Measurements from ENCODE around the gene COL9A3.

GRCh38 chr20:62794007-62794724, 22.7 kb upstream of the COL9A3 start:
- TF ChIP-seq EP300 (IDR thresholded peaks at IDR 0.05; ENCODE audit: low read depth) (no peak), POLR2A (IDR thresholded peaks at IDR 0.05) (peak; percentile 81), CTCF (IDR thresholded peaks at IDR 0.05) (peak in 1 of 5 experiments; percentile 6), POLR2AphosphoS5 (IDR thresholded peaks at IDR 0.05) (peak; percentile 82 to 93 (median 83))

Measured in transverse colon (tissue), 4 donors.